KOPT-K1 (cell line): ENCODE measurements around the gene ABHD12.

ENCODE experiments used
- H3K27ac ChIP-seq: fragments of 200-600 bp; sonication (generic); 2 replicates; pipeline ENCODE4 v1.5.1; 2016; ENCODE audit warnings: antibody characterized with exemption, mild to moderate bottlenecking, low read depth, low read length; ENCODE audit not compliant: poor library complexity, severe bottlenecking
- H3K36me3 ChIP-seq: fragments of 200-600 bp; sonication (generic); 2 replicates; pipeline ENCODE4 v1.5.1; 2017; ENCODE audit warnings: antibody characterized with exemption, mild to moderate bottlenecking, low read length, moderate library complexity; ENCODE audit not compliant: insufficient read depth
- H3K9me3 ChIP-seq: fragments of 200-600 bp; sonication (generic); 2 replicates; pipeline ENCODE4 v1.5.1; 2017; ENCODE audit warnings: antibody characterized with exemption, low read length, mild to moderate bottlenecking; ENCODE audit not compliant: insufficient read depth, poor library complexity, severe bottlenecking

The ABHD12 gene

DNA sequence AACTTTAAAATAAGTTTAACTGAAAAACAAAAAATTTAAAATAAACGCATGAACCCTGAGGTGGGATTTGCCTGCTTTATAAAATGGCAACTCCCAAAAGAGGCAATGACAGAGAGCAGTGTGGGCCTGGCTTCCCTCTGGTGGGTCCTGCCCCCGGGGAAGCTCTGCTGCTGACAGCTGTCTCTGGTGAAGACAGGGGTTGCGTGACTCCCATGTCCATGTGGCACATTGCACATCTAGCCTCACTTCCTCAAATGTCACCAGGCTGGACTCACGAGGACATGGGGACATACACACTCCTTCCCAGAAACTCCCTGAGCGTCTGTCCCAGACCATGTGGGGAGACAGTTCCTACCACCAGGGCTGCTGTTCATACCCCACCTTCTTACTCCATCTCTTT, 66.2 kb downstream of the ABHD12 start:
- H3K9me3 ChIP-seq, result no peaks in the 10 kb centered on the region
- H3K27ac ChIP-seq, result no peak overlapping the region
- peaks cover 44% of the 10 kb centered on the region for H3K36me3 ChIP-seq

DNA sequence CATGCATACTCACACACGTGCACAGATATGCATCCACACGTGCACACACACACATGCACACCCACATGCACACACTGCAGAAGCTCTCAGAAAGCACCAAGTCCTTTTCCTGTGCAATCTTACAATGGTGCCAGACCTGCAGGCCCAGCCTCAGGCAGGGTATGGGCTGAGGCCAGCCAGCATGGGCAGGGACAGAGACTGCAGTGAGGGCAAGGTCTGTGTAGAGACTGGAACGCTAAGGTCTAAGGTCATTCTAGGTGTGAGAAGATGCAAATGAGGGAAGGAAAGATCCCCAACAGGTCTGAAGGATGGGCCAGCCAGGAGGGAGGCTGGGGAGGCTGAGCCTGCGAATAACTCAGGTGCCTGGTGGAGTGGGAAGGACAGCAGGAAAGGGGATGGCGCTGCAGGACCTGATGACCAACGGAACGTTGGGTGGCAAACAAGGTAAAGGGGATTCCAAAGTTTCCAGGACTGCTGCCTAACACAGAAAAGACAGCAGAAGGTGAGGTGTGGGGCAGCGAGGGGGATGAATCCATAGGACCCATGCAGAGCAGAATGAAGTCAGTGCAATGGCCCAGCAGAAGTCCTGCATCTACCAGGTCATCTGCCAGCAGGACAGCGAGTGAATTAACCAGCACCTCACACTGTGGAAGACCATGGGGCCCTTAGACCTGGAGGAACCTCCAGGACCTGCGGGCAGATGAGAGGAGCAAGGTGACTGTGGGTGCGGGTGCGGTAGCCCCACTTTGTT, 67.0 kb downstream of the ABHD12 start:
- peaks cover 44% of the 10 kb centered on the region for H3K36me3 ChIP-seq
- H3K27ac ChIP-seq, result no peak overlapping the region
- H3K9me3 ChIP-seq, result no peaks in the 10 kb centered on the region

DNA sequence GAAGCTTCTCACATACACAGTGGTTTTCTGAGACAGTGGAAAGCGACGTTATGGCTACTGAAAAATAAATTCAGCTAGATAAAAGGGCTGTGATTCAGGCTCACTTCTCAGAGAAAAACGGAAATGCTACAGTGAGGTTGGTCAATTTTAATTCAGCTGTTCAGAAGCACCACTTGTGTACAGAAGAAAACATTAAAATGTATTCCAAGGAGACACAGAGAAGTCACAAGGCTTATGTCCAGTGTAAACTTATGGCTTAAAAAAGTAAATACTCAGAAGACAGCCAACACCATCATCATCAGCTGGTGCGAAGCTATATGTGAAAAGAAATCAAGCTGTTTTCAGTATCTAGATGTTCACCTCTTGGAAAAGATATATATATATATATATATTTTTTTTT, 68.6 kb downstream of the ABHD12 start:
- Histone ChIP-seq H3K36me3 (peaks cover 51% of the 10 kb centered on the region), H3K27ac (no peak overlapping the region), H3K9me3 (no peaks in the 10 kb centered on the region)

DNA sequence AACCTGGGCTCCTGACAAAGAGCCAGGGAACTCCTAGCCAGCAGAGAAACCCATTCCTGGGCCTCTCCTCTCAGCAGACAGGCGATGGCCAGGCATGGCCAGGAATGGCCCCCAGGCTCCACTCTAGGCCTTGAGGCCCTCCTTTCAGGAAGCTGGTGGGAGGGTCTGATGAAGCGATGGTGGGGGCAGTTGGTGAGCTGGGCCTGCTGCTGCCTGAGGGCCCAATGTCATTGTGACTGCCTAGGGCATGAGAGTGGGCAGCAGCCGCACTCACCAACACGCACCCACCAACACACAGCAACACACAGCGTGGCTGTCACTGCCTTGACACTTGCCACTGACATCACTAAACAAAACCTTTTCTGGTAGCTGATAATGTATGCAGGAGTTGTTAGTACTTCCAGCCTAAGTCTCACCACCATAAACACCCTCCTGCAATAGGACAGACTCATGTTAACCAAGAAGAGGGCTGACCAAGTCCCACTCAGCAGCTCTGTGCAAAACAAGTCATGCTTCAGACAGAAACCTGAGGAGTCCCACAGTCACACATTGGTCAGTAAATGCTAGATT, 69.3 kb downstream of the ABHD12 start:
- no peak overlapping the region for H3K27ac ChIP-seq
- peaks cover 57% of the 10 kb centered on the region for H3K36me3 ChIP-seq
- H3K9me3 ChIP-seq, result no peaks in the 10 kb centered on the region

DNA sequence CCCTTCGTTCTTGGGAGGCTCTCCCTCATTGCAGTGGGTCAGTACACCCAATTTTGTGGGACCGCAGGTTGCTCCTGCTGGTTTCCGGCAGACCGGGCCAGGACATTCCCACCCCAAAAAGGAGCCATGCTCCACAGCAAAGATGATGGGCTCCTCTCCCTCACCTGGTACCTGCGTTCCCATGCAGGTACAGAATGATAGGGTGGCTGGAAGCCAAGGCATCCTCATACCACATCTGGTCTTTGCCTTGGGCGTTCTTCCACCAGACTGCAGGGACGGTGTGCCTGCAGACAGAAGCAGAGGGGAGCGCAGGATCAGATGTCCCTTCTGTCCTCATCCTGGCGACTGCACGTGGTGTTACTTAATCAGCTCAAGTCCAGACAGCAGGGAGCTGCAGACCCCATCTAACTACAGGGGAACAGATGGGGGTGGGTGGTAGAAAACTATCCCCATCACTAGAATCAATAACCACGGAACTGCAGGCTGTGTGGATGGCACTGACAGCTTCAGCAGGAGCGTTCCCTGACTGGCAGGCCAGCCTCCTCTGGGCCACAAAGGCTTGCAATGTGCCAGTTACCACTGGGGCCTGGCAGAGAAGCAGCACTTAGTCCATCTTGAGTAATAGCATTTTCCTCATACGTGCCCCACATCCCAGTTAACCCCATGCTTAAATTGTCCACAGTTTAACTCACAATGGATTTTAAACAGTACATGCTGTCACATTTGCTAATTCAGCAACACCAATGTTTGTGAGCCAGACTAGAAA, 70.4 kb downstream of the ABHD12 start:
- H3K9me3 ChIP-seq, result no peaks in the 10 kb centered on the region
- H3K36me3 ChIP-seq, result peaks cover 64% of the 10 kb centered on the region
- H3K27ac ChIP-seq, result no peak overlapping the region

DNA sequence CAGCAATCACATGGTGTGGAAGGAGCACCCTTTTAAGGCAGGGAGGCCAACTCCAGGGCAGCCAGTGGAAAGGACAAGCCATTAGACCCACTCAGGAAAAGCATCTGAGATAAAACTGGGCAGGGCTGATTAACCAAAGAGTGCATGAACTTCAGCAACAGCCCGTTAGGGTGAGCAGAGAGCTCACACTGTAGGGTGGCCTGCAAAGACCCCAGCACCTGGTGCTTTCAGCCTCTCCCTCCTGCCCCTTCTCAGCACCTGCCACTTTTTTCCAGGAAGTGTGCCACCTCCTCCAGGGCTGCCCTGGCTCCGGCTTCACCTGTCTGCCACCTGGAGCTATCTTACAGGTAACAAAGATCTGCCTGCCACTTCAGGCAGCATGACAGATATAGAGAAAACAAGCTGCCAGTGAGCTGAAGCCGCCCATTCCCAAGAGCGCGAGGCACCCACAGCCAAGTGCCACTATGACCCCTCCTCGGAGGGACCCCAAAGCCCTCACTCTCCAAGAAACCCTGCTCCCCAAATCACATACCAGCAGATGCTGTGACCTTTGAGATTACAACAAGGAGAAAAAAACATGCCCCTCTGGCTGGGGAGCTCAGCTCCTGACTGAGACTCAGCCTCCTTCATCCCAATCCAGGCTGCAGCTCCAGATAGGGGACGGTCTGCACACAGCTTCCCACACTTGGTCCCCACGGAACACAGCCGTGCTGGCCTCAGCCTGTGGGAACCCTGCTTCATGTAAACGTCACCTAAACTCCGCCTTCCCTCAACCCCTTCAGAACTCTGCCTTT, 71.2 kb downstream of the ABHD12 start:
- peaks cover 70% of the 10 kb centered on the region for H3K36me3 ChIP-seq
- no peak overlapping the region for H3K27ac ChIP-seq
- no peaks in the 10 kb centered on the region for H3K9me3 ChIP-seq

DNA sequence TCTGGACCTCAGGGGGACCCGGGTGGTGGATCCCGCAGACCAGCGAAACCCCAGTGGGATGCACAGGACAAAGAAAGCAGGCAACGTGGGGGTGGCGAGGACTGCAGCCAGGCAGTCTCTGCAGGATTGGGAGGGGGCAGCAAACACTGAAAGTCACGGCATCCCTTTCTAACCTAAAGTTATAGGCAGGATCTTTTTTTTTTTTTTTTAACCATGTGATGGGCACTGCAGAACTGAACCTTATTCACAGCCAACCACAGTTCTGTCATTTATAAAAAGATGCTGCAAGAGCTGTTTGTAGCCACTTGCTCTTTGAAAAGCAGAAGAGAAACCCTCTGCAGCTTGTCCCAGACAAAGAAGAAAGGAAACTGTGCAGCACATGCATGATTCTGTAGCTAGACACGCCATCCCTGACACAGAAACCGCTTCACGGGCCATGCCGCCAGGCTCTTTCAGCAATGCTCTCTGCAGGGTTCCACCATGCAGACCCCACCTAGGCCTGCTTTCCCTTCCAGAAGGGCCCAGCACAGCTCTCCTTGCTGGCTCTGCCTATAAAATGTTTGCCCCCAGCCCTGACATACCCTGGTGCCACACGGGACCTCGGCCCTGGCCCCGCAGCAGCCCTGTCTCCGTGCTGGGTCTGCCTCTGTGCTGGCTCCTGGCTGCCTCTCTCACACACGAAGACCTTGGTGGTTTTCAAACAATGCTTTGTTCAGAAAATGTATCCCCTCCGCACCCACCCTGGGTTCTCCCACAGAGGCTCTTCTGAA, 72.0 kb downstream of the ABHD12 start:
- no peaks in the 10 kb centered on the region for H3K9me3 ChIP-seq
- no peak overlapping the region for H3K27ac ChIP-seq
- H3K36me3 ChIP-seq, result peaks cover 68% of the 10 kb centered on the region

DNA sequence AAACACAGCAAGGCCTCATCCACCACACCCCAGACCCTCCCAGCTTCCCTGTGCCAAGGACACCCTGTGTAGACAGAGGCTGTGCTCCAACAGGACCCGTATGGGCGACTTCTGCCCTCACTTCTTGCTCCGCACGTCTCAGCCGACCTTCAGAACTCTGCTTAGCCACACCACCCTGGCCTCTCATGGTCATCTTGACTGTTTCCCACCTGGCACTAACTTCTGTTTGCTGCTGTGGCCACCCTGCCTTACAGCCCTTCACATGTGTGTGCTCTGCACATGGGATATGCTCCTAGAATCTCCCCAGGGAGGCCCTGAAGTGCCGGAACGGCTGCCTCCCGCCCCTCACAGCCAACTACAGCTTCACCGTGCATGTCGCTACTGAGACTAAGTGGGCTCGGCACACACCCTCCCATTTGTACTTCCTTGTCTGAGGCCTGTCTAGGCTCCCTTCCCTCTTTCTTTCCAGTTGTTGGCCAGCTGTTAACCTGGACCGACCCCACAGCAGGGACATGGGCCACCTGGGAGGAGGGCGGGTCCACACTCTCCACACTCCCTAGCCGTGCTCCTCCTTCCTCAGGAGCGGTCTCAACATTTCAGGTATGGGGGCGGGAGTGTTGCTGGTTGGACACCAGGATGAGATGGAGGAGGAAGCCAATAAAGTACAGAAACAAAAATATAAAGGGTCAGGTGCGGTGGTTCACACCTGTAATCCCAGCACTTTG, 73.1 kb downstream of the ABHD12 start:
- Histone ChIP-seq H3K9me3 (no peaks in the 10 kb centered on the region), H3K36me3 (peaks cover 56% of the 10 kb centered on the region), H3K27ac (no peak overlapping the region)

DNA sequence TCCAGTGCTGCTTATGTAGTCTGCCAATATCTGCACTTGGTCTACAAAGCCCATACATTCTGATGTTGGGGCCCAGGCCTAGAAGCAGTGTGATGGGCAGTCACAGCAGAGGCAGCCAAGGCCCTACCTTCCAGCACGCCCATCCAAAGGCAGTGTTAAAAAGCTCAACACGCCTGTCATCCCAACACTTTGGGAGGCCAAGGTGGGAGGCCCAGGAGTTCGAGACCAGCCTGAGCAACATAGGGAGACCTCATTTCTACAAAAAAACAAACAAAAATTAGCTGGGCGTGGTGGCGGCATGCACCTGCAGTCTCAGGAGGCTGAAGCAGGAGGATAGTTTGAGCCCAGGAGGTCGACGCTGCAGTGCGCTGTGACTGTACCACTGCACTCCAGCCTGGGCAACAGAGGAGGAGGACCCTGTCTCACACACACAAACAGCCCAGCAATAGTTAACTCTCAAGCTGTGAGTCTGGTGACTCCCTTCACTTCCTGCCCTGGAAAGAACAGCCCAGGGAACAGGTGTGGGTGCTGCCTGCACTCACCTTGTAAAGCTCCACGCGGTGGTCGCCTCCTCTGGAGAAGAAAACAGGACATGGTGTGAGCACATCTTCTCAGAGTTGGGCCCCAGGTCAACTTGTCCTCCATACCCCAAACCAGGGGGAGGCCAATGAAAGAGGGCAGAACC, 74.0 kb downstream of the ABHD12 start:
- Histone ChIP-seq H3K27ac (no peak overlapping the region), H3K9me3 (no peaks in the 10 kb centered on the region), H3K36me3 (peaks cover 50% of the 10 kb centered on the region; the same call in 1 of the 2 replicates)

DNA sequence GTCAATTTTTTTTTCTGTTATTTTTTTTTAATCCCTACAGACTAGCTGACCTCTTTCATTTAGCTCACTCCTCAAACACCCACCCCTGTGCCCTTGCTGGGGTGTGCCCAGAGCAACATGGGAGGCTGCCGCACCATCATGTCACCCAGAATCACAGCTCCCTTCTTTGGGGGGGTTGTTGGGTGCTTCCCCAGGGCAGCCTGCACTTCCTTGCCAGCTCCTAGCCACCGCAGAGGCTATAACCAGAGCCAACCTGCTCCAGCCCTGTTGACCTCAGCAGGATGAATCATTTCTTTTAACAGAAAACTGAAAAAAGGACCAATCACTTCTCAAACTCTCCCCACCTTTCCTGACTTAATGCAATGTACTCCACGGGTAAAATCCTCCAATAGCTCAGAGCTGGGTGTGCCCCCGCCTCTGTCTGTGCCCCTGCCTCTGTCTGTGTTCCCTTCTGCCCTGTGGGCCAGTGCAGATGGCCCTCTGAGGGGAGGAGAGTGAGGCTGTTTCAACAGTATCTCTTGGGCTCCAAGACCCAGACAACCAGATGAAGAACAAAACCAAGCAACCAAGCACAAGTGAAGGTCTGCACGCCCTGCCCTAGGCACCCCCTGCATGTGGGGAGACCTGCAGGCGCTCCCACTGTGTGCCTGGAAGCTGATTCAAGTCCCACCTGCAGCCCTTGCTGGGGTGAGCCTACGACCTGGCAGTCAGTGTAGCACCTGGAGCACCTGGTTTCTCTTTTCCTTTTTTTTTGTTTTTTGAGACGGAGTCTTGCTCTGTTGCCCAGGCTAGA, 75.0 kb downstream of the ABHD12 start:
- Histone ChIP-seq H3K27ac (no peak overlapping the region), H3K9me3 (no peaks in the 10 kb centered on the region)

DNA sequence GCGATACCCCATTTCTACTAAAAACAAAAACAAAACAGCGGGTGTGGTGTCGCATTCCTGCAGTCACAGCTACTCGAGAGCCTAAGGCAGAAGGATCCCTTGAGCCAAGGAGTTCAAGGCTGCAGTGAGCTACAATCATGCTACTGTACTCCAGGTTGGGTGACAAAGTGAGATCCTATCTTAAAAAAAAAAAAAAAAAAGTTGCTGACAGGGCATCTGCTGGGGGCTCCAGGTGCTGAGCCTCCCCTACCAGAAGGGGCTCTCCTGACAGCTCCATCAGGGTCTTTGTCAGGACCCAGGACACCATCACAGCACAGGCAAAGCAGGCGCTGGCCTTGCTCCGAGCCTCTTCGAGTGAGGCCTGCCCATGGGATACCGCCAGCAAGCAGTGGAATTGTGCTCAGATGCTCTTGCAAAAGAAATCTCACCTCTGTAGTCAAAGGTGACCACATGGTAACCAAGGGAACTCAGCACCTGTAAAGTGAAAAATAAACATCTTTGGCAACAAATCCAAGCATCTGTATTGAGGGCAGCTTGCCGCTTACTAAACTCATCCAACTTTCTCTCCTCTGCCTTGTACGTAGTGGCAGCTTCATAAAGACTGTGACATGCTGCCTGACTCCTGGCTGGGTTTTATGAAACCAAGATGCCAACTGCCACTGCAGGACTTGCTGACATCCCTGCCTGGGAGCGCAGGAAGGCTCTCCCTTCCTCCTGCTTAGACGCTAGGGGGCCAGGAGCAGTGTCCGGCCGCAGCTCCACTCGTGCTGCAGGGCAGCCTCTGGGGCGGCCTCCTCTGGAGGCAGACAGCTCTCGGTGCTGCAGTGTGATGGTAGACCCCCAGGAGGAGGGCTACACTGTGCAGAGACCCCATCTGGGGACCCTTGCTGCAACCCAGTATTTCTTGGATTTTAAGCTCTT, 75.9 kb downstream of the ABHD12 start:
- Histone ChIP-seq H3K36me3 (peaks cover 31% of the 10 kb centered on the region; the same call in 1 of the 2 replicates), H3K27ac (no peak overlapping the region), H3K9me3 (no peaks in the 10 kb centered on the region)

More for the DNA sequence above, 75.0 kb downstream of the ABHD12 start:
- peaks cover 39% of the 10 kb centered on the region; the same call in 1 of the 2 replicates for H3K36me3 ChIP-seq

DNA sequence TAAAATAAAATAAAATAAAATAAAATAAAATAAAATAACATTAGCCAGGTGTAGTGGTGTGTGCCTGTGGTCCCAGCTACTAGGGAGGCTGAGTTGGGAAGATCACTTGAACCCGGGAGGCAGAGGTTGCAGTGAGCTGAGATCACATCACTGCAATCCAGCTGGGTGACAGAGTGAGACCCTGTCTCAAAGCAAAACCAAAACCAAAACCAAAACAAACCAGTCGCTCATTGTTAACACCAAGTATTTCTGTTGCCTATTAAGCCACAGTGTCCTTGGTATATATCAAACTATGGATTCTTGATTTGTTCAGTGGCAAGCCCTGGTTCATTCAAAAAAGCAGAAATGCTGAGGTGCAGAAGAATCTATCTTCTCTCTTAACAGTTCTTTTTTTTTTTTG, 77.0 kb downstream of the ABHD12 start:
- Histone ChIP-seq H3K9me3 (no peaks in the 10 kb centered on the region), H3K27ac (no peak overlapping the region), H3K36me3 (peaks cover 36% of the 10 kb centered on the region)
